H9 (cell line): ENCODE measurements around the gene PNPLA7. TPM values are rescaled to one million over a fixed set of nuclear protein-coding genes. Genes with fewer than 3 reads are reported as not detected.

Source experiments
- DNase-seq: peaks from one replicate; pipeline ENCODE4 v3.0.0-alpha.2; 2017
- H2AFZ ChIP-seq: one replicate; pipeline ENCODE4 v1.6.1; 2013; ENCODE audit warnings: mild to moderate bottlenecking, low read length, control low read depth, moderate library complexity
- H2AK5ac ChIP-seq: 2 replicates; pipeline ENCODE4 v1.6.1; 2013; ENCODE audit warnings: low read length, control low read depth, mixed read lengths; ENCODE audit not compliant: insufficient read length
- H2BK120ac ChIP-seq: one replicate; pipeline ENCODE4 v1.6.1; 2013; ENCODE audit warnings: low read depth, mild to moderate bottlenecking, low read length, control low read depth, inconsistent platforms; ENCODE audit not compliant: poor library complexity, severe bottlenecking
- H2BK12ac ChIP-seq: 2 replicates; pipeline ENCODE4 v1.6.1; 2013; ENCODE audit warnings: low read length, control low read depth, mixed read lengths, low read depth; ENCODE audit not compliant: insufficient read length
- H2BK15ac ChIP-seq: 2 replicates; pipeline ENCODE4 v1.6.1; 2013; ENCODE audit warnings: low read depth, low read length, control low read depth
- H2BK20ac ChIP-seq: one replicate; pipeline ENCODE4 v1.6.1; 2013; ENCODE audit warnings: low read depth, mild to moderate bottlenecking, low read length, control low read depth, inconsistent platforms; ENCODE audit not compliant: poor library complexity, severe bottlenecking
- H2BK5ac ChIP-seq: 2 replicates; pipeline ENCODE4 v1.6.1; 2013; ENCODE audit warnings: low read length, control low read depth, mixed read lengths; ENCODE audit not compliant: insufficient read length
- H3K14ac ChIP-seq: 2 replicates; pipeline ENCODE4 v1.6.1; 2013; ENCODE audit warnings: low read length, control low read depth; ENCODE audit not compliant: insufficient read depth
- H3K18ac ChIP-seq: 2 replicates; pipeline ENCODE4 v1.6.1; 2013; ENCODE audit warnings: low read depth, mild to moderate bottlenecking, mixed read lengths, low read length, control low read depth; ENCODE audit not compliant: insufficient read length
- H3K23ac ChIP-seq: 2 replicates; pipeline ENCODE4 v1.6.1; 2013; ENCODE audit warnings: low read length, control low read depth, mixed read lengths, low read depth; ENCODE audit not compliant: insufficient read length
- H3K23me2 ChIP-seq: 2 replicates; pipeline ENCODE4 v1.6.1; 2013; ENCODE audit warnings: low read depth, mild to moderate bottlenecking, mixed read lengths, low read length, control low read depth; ENCODE audit not compliant: insufficient read length, poor library complexity, severe bottlenecking
- H3K27ac ChIP-seq: 2 replicates; pipeline ENCODE4 v1.5.1; 2013; ENCODE audit warnings: low read length, control low read depth, mixed read lengths, low read depth; ENCODE audit not compliant: insufficient read length
- H3K27me3 ChIP-seq: 2 replicates; pipeline ENCODE4 v1.6.1; 2013; ENCODE audit warnings: low read length, control low read depth, inconsistent platforms; ENCODE audit not compliant: insufficient read depth
- H3K4ac ChIP-seq: 2 replicates; pipeline ENCODE4 v1.6.1; 2013; ENCODE audit warnings: low read depth, mild to moderate bottlenecking, control low read depth, inconsistent platforms, low read length, moderate library complexity
- H3K4me1 ChIP-seq: 2 replicates; pipeline ENCODE4 v1.6.1; 2013; ENCODE audit warnings: low read length, control low read depth, inconsistent platforms; ENCODE audit not compliant: insufficient read depth
- H3K4me2 ChIP-seq: 2 replicates; pipeline ENCODE4 v1.6.1; 2013; ENCODE audit warnings: low read length, control low read depth, mixed read lengths; ENCODE audit not compliant: insufficient read length, insufficient read depth
- H3K56ac ChIP-seq: 2 replicates; pipeline ENCODE4 v1.6.1; 2013; ENCODE audit warnings: low read depth, mild to moderate bottlenecking, mixed read lengths, low read length, control low read depth; ENCODE audit not compliant: insufficient read length
- H3K79me1 ChIP-seq: 2 replicates; pipeline ENCODE4 v1.6.1; 2013; ENCODE audit warnings: low read depth, mild to moderate bottlenecking, moderate library complexity, low read length, control low read depth, inconsistent platforms; ENCODE audit not compliant: insufficient read depth, poor library complexity, severe bottlenecking
- H3K79me2 ChIP-seq: 2 replicates; pipeline ENCODE4 v1.6.1; 2013; ENCODE audit warnings: low read length, control low read depth, inconsistent platforms; ENCODE audit not compliant: insufficient read depth
- H3K9ac ChIP-seq: 2 replicates; pipeline ENCODE4 v1.6.1; 2013; ENCODE audit warnings: low read length, control low read depth, mixed read lengths; ENCODE audit not compliant: insufficient read length; ENCODE audit errors: extremely low read depth
- H3K9me3 ChIP-seq: one replicate; pipeline ENCODE4 v1.6.1; 2013; ENCODE audit warnings: low read depth, low read length, inconsistent platforms; ENCODE audit not compliant: control insufficient read depth
- H3T11ph ChIP-seq: one replicate; pipeline ENCODE4 v1.6.1; 2013; ENCODE audit warnings: mild to moderate bottlenecking, low read length, control low read depth, inconsistent platforms
- H4K20me1 ChIP-seq: one replicate; pipeline ENCODE4 v1.6.1; 2013; ENCODE audit not compliant: control insufficient read depth, insufficient read length, insufficient read depth
- H4K5ac ChIP-seq: 2 replicates; pipeline ENCODE4 v1.6.1; 2013; ENCODE audit warnings: low read depth, mild to moderate bottlenecking, mixed read lengths, low read length, control low read depth; ENCODE audit not compliant: insufficient read length
- H4K8ac ChIP-seq: replicated peaks from 2 replicates; pipeline ENCODE4 v1.6.1; 2013; ENCODE audit warnings: low read length, control low read depth, mixed read lengths, low read depth; ENCODE audit not compliant: insufficient read length
- H4K91ac ChIP-seq: 2 replicates; pipeline ENCODE4 v1.6.1; 2013; ENCODE audit warnings: low read depth, mild to moderate bottlenecking, moderate library complexity, mixed read lengths, low read length, control low read depth; ENCODE audit not compliant: insufficient read length
- H3K27ac Mint-ChIP-seq, 3 experiments: 2 replicates in 2 of 3; 3 replicates in 1 of 3; pipeline ENCODE4 v1.8.0; 2020 to 2021; ENCODE audit warnings: mixed read lengths in 3 of 3, mild to moderate bottlenecking in 1 of 3, moderate library complexity in 1 of 3
- H3K27me3 Mint-ChIP-seq: 2 replicates; pipeline ENCODE4 v1.8.0; 2021; ENCODE audit warnings: low read depth, mild to moderate bottlenecking, moderate library complexity, mixed read lengths
- H3K36me3 Mint-ChIP-seq, 3 experiments: 2 replicates in 2 of 3; 3 replicates in 1 of 3; pipeline ENCODE4 v1.8.0; 2020 to 2021; ENCODE audit warnings: low read depth in 3 of 3, mixed read lengths in 3 of 3; ENCODE audit not compliant: insufficient read depth in 1 of 3
- H3K4me1 Mint-ChIP-seq, 2 experiments: 2 replicates each; pipeline ENCODE4 v1.8.0; 2020; ENCODE audit warnings: mixed read lengths in 2 of 2
- H3K4me3 Mint-ChIP-seq, 2 experiments: 2 replicates in 1 of 2; 3 replicates in 1 of 2; pipeline ENCODE4 v1.8.0; 2020 to 2021; ENCODE audit warnings: mild to moderate bottlenecking in 2 of 2, mixed read lengths in 2 of 2, moderate library complexity in 1 of 2
- H3K9me3 Mint-ChIP-seq, 2 experiments: 2 replicates in 1 of 2; 3 replicates in 1 of 2; pipeline ENCODE4 v1.8.0; 2020; ENCODE audit warnings: mild to moderate bottlenecking in 2 of 2, mixed read lengths in 2 of 2, moderate library complexity in 1 of 2
- CTCF ChIP-seq: fragments of 200-600 bp; sonication (generic); conservative IDR thresholded peaks from 3 replicates; pipeline ENCODE4 v1.8.0; 2021; ENCODE audit warnings: antibody characterized with exemption, mild to moderate bottlenecking
- WGBS: extraction: QIAGEN DNeasy Blood & Tissue Kit; methylation state at CpG from one replicate; pipeline ENCODE4 v1.1.7; 2013; ENCODE audit warnings: missing lambda C conversion rate, low lambda C conversion rate, mixed read lengths; ENCODE audit not compliant: insufficient read length; ENCODE audit errors: extremely low coverage; 5-methylcytosine and 5-hydroxymethylcytosine counted together
- total RNA-seq: library from RNA; stranded (reverse); gene quantifications from 2 replicates; pipeline ENCODE4 v1.2.1, GENCODE V29; 2021

Gene PNPLA7
- total RNA-seq, 1 experiment from 2014 or later, result 1.8 TPM

GRCh38 chr9:137486141-137486490 lies 64.1 kb downstream of the PNPLA7 start:
- Mint-ChIP-seq H3K27ac (no peak overlapping the region), H3K9me3 (no peaks in the 10 kb centered on the region), H3K4me3 (no peak overlapping the region), H3K36me3 (no peaks in the 10 kb centered on the region), H3K4me1 (no peaks in the 10 kb centered on the region), H3K27me3 (peaks cover 1% of the 10 kb centered on the region)
- no peak overlapping the region for H3K27ac ChIP-seq
- H2BK120ac ChIP-seq, result no peak overlapping the region
- H3K9ac ChIP-seq, result no peak overlapping the region
- DNase-seq, result no peak
- no peak overlapping the region for H3K18ac ChIP-seq
- no peak overlapping the region for H4K5ac ChIP-seq
- H3K79me1 ChIP-seq, result no peaks in the 10 kb centered on the region
- no peaks in the 10 kb centered on the region for H4K20me1 ChIP-seq
- no peak overlapping the region for H3K14ac ChIP-seq
- no peak overlapping the region for H3K4me2 ChIP-seq
- no peak overlapping the region for H2BK5ac ChIP-seq
- H4K91ac ChIP-seq, result no peak overlapping the region
- no peak overlapping the region for H2BK20ac ChIP-seq
- no peak overlapping the region for H2AFZ ChIP-seq
- H2BK12ac ChIP-seq, result no peak overlapping the region
- H2AK5ac ChIP-seq, result no peak overlapping the region
- H3K27me3 ChIP-seq, result no peaks in the 10 kb centered on the region
- WGBS, result no CpG with 5 or more reads among the region's 15 CpGs
- no peak overlapping the region for H3K4ac ChIP-seq
- TF ChIP-seq CTCF, result no peak
- H3K23me2 ChIP-seq, result no peaks in the 10 kb centered on the region
- no peak overlapping the region for H3K23ac ChIP-seq
- H4K8ac ChIP-seq, result no peak overlapping the region
- no peak overlapping the region for H3T11ph ChIP-seq
- no peak overlapping the region for H3K56ac ChIP-seq
- H3K79me2 ChIP-seq, result no peaks in the 10 kb centered on the region
- no peaks in the 10 kb centered on the region for H3K9me3 ChIP-seq
- H3K4me1 ChIP-seq, result no peaks in the 10 kb centered on the region
- no peak overlapping the region for H2BK15ac ChIP-seq
